ENCODE measurements around the gene XPC.

XPC gene

DNA sequence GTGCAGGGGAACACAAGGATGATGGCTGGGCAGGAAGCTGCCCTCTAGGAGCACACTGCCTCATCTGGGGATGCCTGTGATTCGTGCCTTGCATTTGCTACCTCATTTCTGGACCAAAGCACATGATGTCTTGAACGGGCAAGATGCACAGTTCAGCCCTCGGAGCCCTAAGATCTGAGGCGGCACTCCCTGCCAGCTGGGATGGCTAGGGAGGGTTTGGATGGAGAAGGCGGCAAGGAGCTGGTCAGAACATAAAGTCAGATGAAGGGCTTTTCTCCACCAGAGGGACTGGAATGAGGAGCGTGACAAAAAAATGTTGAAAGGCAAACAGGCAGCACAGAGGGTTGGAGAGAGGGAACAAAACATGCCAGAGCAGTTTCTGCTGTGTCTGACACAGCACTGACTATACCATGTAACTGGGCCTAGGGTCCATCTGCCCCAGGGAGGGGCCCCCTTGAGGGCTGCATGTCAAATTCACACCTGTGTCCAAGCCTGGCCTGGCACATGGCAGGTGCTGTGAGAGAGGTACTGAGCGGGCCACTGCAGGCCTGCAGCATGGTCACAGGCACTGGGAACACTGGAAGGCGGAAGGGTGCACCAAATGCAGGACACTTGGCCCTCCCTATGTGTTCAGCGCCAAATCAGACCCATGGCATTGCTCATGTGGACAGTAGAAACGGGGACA lies 31.9 kb downstream of the XPC start:
- no peak for DNase-seq

- no peak for DNase-seq
Observed at GRCh38 chr3:14145670-14146380, 32.6 kb downstream of the XPC start.

DNA sequence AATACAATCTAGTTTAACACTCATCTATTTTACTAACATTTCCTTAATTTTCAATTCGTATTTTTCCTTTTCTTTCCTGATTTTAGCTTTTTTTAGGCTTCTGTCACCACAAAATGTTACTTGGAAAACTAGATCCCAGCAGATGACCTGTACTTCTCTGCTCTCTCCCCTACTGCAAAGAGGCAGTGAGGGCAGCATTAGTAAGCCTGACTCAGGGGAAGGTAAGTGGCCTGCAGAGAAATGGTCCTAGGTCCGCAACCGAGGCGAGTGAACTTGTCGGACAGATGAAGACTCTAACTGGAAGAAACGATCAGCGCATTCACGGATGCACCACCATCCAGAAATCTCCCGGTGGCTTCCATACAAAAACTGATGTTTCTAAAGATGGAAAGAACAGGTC lies 33.2 kb downstream of the XPC start:
- no peak for DNase-seq

DNA sequence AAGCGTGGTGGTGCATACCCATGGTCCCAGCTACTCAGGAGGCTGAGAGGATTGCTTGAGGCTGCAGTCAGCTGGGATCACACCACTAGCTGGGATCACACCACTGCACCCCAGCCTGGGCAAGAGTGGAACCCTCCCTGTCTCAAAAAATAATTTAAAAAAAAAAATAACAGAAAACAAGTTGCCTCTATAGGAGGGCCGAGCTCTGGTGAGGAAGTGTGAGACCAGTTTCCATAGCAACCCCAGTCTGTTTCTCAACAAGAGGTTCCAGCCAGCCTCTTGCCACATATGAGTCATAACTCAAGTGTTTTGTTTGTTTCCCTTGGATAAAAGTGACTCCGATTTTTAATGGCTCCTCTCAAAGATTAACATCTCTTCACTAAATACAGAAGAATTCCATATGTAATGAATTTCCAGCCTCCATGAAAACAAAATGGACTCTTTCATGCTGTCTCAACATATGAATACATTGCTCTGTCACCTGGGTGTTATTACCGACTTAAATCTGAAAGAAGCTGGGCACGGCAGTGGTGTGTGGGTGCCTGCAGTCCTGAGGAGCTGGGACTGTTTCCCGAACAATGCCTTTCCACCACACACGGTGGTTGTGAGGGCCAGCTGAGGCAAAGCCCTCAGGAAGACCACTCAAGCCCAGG lies 33.9 kb downstream of the XPC start:
- DNase-seq: peak; percentile 100

DNA sequence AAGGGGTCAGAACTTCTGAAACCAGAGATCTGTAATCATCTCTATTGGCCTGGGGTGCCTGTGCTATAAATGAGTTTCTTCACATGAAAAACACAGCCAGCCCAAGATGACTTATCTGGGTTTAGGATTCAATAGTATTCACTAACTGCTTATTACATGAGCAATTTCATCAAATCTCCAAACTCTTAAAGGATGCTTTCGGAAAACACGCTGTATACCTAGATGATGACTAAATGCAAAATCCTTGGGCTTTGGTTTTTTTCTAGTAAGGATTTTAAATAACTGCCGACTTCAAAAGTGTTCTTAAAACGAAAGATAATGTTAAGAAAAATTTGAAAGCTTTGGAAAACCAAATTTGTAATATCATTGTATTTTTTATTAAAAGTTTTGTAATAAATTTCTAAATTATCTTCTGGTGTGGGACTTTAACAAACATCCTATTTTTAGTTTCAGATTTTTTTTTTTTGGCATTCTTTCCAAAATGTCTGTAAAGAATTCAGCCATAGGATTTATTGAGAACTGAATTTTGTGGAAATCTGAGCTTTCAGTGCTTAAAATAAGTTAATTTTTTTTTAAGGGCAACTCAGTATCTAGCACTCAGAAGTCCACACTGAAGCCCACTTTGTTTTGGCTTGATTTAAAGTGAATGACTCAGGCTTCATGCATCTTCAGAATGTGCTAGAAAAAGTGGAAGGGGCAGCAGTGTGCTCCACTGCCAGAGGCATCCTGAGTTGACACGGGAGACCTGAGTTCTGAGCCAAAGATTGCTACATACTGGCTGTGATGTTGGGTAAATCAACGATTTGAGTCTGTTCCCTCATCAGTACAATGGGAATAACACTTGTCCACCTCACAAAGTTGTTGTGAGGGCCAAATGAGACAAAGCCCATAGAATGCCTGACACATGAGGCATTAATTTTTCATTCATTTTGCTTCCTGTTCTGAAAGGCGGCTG lies 34.9 kb downstream of the XPC start:
- DNase-seq: peak in 1 of 2 experiments; percentile 56

DNA sequence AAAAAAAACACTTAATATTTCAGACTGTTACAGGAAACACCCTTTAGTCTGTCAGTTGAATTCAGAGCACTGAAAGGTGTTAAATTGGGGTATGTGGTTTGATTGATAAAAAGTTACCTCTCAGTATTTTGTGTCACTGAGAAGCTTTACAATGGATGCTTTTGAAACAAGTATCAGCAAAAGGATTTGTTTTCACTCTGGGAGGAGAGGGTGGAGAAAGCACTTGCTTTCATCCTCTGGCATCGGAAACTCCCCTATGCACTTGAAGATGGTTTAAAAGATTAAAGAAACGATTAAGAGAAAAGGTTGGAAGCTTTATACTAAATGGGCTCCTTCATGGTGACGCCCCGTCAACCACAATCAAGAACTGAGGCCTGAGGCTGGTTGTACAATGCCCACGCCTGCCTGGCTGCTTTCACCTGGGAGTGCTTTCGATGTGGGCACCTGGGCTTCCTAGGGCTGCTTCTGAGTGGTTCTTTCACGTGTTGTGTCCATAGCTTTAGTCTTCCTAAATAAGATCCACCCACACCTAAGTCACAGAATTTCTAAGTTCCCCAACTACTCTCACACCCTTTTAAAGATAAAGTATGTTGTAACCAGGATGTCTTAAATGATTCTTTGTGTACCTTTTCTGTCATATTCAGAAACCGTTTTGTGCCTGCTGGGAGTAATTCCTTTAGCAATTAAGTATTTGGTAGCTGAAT lies 35.7 kb downstream of the XPC start:
- DNase-seq: no peak

GRCh38 chr3:14141602-14142341 lies 36.6 kb downstream of the XPC start:
- DNase-seq: no peak

- DNase-seq: no peak
Observed at GRCh38 chr3:14141144-14141543, 37.3 kb downstream of the XPC start.

DNA sequence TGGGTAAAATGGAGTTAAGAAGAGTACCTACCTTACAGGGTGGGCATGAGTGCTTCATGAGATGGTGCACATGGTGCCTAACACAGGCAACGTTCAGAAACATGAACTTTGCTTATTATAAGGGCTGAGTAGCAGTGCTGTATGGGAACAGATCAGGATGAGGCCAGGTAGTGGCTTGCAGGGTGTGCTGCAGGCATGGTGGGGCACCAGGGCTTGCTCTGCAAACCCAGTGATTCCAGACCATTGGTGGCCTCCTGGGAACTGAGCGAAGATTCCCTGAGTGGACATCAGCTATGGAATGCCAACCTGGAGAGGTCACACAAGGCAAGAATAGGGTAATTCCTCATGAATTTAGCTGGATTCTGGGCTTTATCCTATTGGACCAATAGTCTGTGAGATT lies 37.7 kb downstream of the XPC start:
- no peak for DNase-seq

GRCh38 chr3:14139771-14140170 lies 38.6 kb downstream of the XPC start:
- DNase-seq: no peak

GRCh38 chr3:14138878-14139655 lies 39.3 kb downstream of the XPC start:
- no peak for DNase-seq

DNA sequence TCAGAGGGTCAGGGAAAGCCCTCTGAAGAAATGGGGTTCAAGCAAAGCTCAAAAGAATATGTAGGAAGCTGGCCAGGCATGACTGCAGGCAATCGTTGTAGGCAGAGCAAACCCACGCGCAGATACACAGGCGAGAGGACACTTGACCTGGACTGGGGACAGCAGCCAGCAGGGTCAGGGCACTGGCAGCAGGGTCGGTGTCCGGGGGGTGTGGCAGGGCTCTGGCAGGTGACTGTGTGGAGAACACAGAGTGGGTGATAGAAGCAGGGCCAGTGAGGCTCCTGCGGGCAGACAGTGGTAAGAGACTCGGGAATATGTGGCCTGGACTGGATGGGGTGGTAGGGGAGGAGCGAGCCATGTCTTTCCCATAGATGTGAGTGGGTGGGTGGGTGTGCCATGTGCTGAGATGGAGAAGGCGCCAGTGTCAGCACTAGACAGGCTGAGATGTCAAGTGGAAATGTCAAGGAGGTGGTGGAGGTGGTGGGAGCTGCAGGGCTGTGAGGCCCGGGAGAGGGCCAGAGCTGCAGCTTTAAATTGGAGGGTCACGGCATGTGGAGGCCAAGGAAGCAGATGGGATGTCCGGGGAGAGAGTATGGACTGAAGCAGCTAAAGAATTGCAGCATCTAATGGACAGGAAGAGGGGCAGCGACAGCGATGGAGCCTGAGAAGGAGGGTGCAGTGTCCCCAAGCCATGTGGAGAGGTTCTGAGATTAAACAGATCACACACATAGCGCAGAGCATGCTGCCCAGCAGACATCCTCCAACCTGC lies 40.1 kb downstream of the XPC start:
- no peak for DNase-seq

- DNase-seq: no peak
Observed at GRCh38 chr3:14137445-14137844, 41.0 kb downstream of the XPC start.

GRCh38 chr3:14137004-14137403 lies 41.4 kb downstream of the XPC start:
- DNase-seq: no peak

- DNase-seq: no peak
Observed at GRCh38 chr3:14135581-14135980, 42.8 kb downstream of the XPC start.

GRCh38 chr3:14134291-14134690 lies 44.1 kb downstream of the XPC start:
- DNase-seq: no peak

GRCh38 chr3:14133876-14134275 lies 44.5 kb downstream of the XPC start:
- DNase-seq: no peak

DNA sequence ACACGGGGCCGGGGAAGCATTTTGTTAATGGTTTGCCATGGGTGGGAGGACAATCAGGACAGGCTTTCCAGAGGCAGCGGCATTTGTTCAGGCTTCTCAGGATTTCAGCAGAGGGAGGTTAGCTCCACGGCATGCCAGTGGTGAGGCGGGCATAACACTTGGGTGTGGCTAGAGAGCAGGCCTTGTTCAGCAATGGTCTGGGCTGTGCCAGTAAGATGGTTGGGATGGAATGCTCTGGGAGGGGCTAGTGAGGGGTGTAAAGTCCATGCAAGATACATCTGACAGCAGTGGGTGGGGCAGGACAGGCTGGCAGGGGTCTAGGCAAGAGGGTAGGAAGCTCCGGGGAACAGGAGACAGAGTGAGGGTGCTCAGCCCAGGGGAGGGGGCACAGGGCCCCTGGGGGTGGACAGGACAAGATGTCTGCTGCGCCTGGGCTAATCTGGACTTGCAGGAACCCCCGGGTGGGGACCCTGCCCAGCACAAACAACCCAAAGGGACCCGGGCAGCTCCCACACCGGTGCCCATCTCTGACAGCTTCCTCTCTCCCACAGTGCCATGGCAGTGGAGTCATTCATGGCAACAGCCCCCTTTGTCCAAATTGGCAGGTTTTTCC lies 45.1 kb downstream of the XPC start:
- DNase-seq: no peak

- no peak for DNase-seq
Observed at GRCh38 chr3:14132689-14133088, 45.7 kb downstream of the XPC start.

DNA sequence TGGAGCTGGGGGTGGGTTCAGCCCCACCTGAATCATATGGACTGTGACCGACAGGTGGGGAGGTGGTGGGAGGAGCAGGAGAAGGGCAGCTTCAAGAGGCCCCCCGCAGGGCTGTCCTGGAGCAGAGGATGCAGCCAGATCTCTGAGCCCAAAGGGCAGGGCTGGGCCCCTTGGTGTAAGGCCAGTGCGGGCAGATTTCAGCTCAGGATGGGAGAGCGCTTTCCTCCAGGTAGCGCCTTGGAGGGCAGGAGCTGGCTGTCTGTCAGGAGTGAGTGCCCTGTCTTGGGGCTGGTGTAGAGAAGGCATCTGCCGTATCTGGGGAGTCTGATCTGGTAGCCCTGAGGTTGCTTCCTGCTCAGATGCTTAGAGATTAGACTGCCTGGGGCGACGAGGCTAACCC lies 46.3 kb downstream of the XPC start:
- DNase-seq: no peak

Measured in AML-193 (cell line).